Heart left ventricle (tissue), 13 donors: ENCODE results near the gene ITGA2.

Experiments used
- CTCF ChIP-seq, 12 donors: fragments of 200-600 bp; sonication (generic) in 4 of 12; IDR thresholded peaks; one replicate each; pipeline versions ENCODE4 v1.5.0 to v1.8.0; 2018 to 2022; ENCODE audit warnings: antibody characterized with exemption in 12 of 12, mild to moderate bottlenecking in 5 of 12
- POLR2A ChIP-seq, 2 donors: fragments of 450-650 bp; IDR thresholded peaks; one replicate each; pipeline ENCODE4 v1.6.1; 2017; ENCODE audit warnings: antibody characterized with exemption in 2 of 2, mild to moderate bottlenecking in 2 of 2, moderate library complexity in 2 of 2
- donor health status: ischemic (EF 13 %, LVEDD 7.1; RV severe dilation, severe dysfunction).
- donor health status: DM: no; HTN: yes; CAD: no.
- donor health status: DM: no; HTN: no; CAD: no.
- donor health status: ischemic (EF 25% LVEDD 6.9; RV normal size, moderate dysfunction).
- donor health status: ischemic (EF 25% LVEDD 5.7; RV mildly dilated, moderate dysfunction).
- donor health status: ischemic (EF 35%, LVEDD 5.7; RV mildly dilated, moderate dysfunction).
- donor health status: nonischemic (EF 11% LVEDD 7.7; RV severe dilation, severe dysfunction).
- donor health status: DM: yes; HTN: yes; CAD: no.
- donor health status: PGD.
- donor health status: ischemic (EF 29% LVEDD 5.4; RV normal size, mild dysfunction).
- donor health status: nonischemic (EF 23%, LVEDD 6.1; RV moderate dilation, normal function).

DNA sequence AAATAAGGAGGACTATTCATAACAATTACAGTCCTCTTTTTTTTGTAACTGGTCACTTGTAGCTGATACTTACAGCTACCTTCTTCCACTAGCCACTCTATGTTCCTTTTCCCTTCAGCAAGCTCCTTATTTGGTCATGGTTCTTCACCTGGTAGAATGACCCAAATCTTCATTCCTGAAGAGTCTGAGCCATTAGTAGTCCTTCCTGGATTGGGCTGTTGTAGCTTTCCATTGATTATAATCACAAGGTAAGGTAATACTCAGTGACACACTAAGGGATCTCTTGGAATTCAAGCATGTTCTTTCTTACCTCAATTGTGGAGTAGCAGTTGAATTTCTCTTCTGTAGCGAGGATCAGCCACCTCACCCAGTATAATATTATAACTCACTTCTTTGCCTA lies 25.5 kb upstream of the ITGA2 start:
- TF ChIP-seq CTCF (IDR thresholded peaks at IDR 0.05) (no peak), POLR2A (IDR thresholded peaks at IDR 0.05) (no peak)
